Muscle of back (tissue), 11 donors: ENCODE data around the gene SH3GL2. TPM values are rescaled to one million over a fixed set of nuclear protein-coding genes. Genes with fewer than 3 reads are reported as not detected.

Source experiments
- DNase-seq, 3 donors: peaks; one replicate each; pipeline versions ENCODE4 v3.0.0 to v3.0.0-alpha.2; 2013
- polyA plus RNA-seq, 10 donors: library from polyadenylated mRNA; unstranded; fragments of 120-200 nt; gene quantifications; one replicate each; pipeline ENCODE4 v1.2.1, GENCODE V29; 2013; ENCODE audit not compliant: insufficient read length in 10 of 10

SH3GL2 gene
- polyA plus RNA-seq, 10 donors: 0.07 to 0.62 (median 0.14) TPM; not detected in 1

GRCh38 chr9:17609312-17610005, 30.6 kb downstream of the SH3GL2 start:
- no peak for DNase-seq

- DNase-seq: no peak
Measured at GRCh38 chr9:17611342-17611741, 32.5 kb downstream of the SH3GL2 start.

- no peak for DNase-seq
Measured at GRCh38 chr9:17611917-17612316, 33.1 kb downstream of the SH3GL2 start.

GRCh38 chr9:17613758-17614157, 34.9 kb downstream of the SH3GL2 start:
- peak in 2 of 3 donors; percentile 3 to 33 for DNase-seq

- no peak for DNase-seq
Measured at GRCh38 chr9:17614250-17614649, 35.4 kb downstream of the SH3GL2 start.

GRCh38 chr9:17614903-17615302, 36.0 kb downstream of the SH3GL2 start:
- no peak for DNase-seq

GRCh38 chr9:17622141-17622540, 43.3 kb downstream of the SH3GL2 start:
- no peak for DNase-seq

- no peak for DNase-seq
Measured at GRCh38 chr9:17622749-17623148, 43.9 kb downstream of the SH3GL2 start.

- no peak for DNase-seq
Measured at GRCh38 chr9:17623965-17624364, 45.1 kb downstream of the SH3GL2 start.

- DNase-seq: no peak
Measured at GRCh38 chr9:17624571-17624970, 45.7 kb downstream of the SH3GL2 start.

GRCh38 chr9:17625644-17626388, 47.0 kb downstream of the SH3GL2 start:
- DNase-seq: no peak

- no peak for DNase-seq
Measured at GRCh38 chr9:17627641-17628040, 48.8 kb downstream of the SH3GL2 start.

GRCh38 chr9:17628624-17629023, 49.8 kb downstream of the SH3GL2 start:
- DNase-seq: no peak

- no peak for DNase-seq
Measured at GRCh38 chr9:17630531-17630949, 51.7 kb downstream of the SH3GL2 start.

GRCh38 chr9:17631396-17631795, 52.5 kb downstream of the SH3GL2 start:
- no peak for DNase-seq

GRCh38 chr9:17632994-17633393, 54.1 kb downstream of the SH3GL2 start:
- no peak for DNase-seq

- DNase-seq: no peak
Measured at GRCh38 chr9:17635115-17635890, 56.4 kb downstream of the SH3GL2 start.

GRCh38 chr9:17636349-17636748, 57.5 kb downstream of the SH3GL2 start:
- DNase-seq: no peak

- DNase-seq: no peak
Measured at GRCh38 chr9:17636821-17637220, 58.0 kb downstream of the SH3GL2 start.

- no peak for DNase-seq
Measured at GRCh38 chr9:17637229-17637628, 58.4 kb downstream of the SH3GL2 start.

GRCh38 chr9:17648516-17648915, 69.7 kb downstream of the SH3GL2 start:
- no peak for DNase-seq

GRCh38 chr9:17651725-17652124, 72.9 kb downstream of the SH3GL2 start:
- no peak for DNase-seq
